ENCODE results near the gene CREB3L1.

CREB3L1 gene

DNA sequence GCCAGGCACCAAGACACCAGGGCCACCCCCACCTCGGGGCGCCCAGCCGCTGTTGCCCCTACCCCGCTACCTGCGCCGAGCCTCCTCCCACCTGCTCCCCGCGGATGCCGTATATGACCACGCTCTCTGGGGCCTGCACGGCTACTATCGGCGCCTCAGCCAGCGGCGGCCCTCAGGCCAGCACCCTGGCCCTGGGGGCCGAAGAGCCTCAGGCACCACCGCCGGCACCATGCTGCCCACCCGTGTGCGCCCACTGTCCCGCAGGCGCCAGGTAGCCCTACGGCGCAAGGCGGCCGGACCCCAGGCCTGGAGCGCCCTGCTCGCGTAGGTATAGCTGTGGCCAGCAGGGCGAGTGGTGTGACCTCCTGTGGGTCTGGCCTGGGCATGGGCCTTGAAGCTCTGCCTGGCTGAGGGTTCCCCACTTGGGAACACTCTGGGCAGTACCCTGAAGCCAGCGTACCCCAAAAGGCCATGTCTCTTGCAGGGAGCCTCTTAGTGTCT, 89.2 kb downstream of the CREB3L1 start:
- no peak for DNase-seq

DNA sequence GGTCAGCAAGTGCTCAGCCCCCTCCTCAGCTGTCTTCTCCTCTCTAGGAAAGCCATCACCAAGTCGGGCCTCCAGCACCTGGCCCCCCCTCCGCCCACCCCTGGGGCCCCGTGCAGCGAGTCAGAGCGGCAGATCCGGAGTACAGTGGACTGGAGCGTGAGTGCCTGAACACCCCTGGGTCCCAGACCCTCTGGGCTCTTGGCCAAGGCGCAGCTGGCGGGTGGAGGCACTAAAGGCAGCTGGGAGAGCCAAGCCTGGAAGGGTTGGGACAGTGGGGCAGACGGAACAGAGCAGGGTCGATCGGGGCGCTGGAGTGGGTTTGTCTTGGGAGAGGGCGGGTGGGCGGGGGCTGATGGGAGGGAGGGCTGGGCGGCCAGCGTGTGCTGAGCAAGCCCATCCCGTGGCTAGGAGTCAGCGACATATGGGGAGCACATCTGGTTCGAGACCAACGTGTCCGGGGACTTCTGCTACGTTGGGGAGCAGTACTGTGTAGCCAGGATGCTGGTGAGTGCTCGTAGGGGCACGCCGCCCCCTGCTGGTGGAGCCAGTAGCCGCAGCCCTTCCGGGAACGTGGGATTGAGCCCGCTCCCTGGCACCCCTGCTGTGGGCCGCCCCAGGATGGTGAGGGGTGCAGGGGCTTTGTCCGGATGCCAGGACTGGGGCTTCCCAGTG, 89.9 kb downstream of the CREB3L1 start:
- peak in 11 of 14 donors; percentile 31 to 70 (median 51) for DNase-seq

DNA sequence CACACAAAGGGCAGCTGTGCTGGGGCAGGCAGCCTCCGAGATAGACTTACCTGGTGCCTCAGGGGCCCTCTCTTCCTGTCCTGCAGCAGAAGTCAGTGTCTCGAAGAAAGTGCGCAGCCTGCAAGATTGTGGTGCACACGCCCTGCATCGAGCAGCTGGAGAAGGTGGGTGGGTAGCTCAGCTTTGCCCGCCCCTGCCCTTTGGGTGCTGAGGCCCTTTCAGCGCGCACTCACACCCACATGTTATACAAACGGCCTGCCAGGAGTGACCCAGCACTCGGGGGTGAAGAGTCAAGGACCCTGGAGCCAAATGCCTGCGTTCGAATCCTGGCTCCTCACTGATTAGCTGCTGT, 90.4 kb downstream of the CREB3L1 start:
- no peak for DNase-seq

DNA sequence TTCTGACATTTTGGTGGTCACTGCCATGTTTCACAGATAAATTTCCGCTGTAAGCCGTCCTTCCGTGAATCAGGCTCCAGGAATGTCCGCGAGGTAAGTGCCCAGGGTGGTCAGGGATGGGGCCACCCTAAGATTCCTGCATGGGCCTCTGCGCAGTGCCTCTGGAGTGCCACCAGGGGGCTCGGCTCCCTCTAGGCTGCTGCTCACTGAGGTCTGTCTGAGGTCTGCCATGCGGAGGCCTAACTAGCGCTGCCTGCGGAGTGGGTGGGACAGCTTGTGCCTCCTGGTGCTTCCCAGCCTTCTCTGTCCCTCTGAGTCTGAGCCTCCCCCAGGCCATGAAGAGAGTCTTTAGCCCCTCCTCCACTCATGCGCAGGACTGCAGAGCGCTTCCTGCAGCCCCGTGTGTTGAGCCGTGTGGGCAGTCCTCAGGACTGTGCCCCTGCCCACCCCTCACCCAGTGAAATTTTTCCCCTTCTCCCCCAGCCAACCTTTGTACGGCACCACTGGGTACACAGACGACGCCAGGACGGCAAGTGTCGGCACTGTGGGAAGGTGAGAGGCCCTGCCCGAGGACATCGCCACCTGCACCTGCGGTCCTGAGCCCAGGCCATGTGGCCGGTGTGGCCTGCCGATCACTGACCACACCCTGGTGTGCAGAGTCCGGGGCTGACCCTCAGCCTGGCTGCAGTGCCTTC, 92.1 kb downstream of the CREB3L1 start:
- no peak for DNase-seq

DNA sequence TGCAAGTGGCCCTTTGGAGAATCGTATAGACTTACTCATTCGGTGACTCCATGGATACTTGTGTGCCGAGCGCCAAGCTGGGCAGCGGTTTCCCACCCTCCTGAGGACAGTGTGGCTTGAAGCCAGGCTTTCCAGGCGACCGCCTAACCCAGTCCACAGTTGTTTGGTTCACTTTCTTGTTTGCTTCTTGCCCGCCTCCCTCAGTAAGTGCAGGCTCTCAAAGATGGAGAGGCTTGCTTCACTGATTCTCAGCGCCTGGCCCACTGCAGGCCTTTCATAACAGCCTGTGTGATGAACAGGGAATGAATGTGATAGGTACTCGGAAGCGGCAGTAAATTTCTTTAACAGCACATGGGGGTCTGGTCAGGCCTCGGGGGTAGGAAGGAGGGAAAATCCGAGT, 92.8 kb downstream of the CREB3L1 start:
- no peak for DNase-seq
